Fibroblast of skin of abdomen (primary cell): Measurements from ENCODE around the gene REG4.
"Not testable (repeated sequence)": the region's sequence is repeated elsewhere in the genome, so short reads cannot be mapped to it uniquely, and the experiment has no call there.

Experiments
- DNase-seq: peaks from one replicate; pipeline ENCODE4 v3.0.0-alpha.2; 2013

REG4 gene

DNA sequence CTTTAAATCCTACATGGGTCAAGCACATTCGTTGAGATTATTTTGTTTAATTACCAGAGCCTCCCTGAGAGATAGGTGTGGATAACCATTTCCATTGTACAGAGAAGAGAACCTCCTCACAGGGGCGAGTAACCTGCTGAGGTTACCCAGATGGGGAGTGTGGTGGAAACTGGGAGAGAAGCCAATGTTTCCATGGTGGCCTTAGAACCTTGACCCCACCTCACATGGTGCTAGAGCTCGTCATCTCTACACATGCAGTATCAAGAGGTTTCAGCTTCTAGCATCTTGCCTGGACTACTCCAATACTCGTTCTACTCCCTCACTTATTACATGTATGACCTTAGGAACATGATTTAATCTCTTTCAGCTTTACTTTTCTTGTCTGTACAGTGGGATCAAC is 4.8 kb downstream of the REG4 start:
- no peak for DNase-seq

- no peak for DNase-seq
These were observed 5.5 kb downstream of the REG4 start for GRCh38 chr1:119805746-119806145.

- no peak for DNase-seq
These were observed 6.0 kb downstream of the REG4 start for GRCh38 chr1:119805247-119805646.

- DNase-seq: no peak
These were observed 11.6 kb downstream of the REG4 start for GRCh38 chr1:119799599-119800177.

DNA sequence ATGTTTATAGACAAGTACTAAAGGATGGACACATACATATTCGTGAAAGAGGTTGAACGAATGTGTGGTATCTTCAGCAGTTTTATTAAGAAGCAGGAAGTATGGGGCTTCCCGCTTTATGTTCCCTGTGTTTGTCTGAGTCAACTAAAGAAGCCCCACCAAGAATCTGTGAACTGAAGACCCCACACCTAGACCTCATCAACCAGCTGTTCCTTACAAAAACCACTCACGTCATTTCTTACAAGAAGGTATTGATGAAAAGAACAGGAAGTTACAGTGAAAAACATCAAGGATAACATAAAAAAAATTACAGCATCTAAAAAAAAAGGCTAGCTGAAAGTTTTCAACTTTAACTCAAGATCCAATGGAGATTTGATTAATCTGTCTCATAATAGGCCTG is 12.3 kb downstream of the REG4 start:
- no peak for DNase-seq

- no peak for DNase-seq
These were observed 13.7 kb downstream of the REG4 start for GRCh38 chr1:119797606-119798005.

- no peak for DNase-seq
These were observed 14.1 kb downstream of the REG4 start for GRCh38 chr1:119797162-119797561.

DNA sequence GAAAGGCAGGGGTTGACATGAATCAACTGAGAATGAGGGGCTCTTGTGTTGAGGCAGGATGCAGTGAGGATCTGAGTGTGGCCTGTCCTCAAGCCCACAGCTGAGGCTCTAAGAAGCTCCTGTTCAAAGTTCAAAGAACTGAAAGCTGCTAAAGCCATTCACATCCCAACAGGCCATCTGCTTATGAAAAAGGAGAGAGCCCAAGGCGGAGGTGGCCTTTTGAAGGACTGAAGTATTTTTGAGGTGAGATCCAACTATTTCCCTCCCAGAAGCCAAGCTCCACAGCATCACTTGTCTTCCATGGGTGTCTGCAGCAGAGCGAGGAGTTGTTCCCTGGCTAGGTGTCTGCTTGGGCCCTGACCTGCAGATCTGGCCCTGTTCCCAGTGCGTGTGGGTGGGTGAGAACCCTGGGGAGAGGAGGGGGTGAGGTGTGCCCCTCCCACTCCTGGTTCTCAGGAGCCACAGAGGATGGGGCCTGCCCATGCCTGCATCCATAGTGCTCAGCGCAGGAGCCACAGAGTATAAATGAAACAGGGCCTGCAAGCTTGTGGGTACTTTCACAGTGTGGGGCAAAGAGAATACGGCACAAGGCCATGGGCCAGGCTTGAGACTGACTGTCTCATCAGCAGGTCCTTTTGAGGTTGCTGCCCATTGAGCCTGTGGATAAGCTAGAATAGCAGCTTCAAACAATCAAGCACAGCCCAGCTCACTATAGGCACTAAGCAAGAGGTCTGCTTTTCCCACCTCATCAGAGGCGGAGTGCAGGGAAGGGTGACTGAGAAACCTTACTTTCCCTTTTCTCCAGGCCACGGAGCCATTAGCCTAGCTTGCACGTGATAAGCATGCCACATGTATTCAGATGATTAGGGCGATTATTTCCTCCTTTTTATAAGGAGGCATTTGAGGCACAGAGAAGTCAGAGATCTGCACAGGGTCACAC is 15.7 kb downstream of the REG4 start:
- no peak for DNase-seq

GRCh38 chr1:119794876-119795240 is 16.4 kb downstream of the REG4 start:
- DNase-seq: no peak

DNA sequence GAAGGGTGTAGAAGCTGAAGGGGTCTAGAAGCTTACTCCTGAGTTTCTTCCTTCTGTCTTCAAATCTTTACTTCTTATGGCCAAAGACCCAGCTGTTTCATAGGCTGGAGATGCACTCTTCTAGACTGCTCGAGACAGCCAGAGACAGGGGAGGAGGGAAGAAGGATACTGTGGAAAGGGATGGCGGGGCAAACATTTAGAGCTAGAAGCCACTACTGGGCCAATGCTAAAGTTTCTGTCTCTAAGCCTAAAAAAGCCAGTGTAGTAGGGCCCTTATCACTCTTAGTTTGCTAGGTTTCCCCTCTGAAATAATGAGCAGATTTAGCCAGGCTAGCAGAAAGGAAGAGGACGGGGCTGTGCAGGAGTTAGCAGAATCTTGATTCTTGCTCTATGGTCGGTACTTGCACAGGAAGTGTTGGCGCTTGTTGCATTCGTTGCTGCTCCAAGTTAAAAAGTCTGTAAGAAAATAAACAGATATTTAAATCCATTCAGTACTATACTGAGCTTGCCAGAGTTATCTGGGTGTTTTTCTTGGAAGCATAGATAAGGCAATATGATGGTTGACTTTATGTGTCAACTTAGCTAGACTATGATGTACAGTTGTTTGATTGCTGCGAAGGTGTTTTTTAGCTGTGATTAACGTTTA is 16.9 kb downstream of the REG4 start:
- no peak for DNase-seq

DNA sequence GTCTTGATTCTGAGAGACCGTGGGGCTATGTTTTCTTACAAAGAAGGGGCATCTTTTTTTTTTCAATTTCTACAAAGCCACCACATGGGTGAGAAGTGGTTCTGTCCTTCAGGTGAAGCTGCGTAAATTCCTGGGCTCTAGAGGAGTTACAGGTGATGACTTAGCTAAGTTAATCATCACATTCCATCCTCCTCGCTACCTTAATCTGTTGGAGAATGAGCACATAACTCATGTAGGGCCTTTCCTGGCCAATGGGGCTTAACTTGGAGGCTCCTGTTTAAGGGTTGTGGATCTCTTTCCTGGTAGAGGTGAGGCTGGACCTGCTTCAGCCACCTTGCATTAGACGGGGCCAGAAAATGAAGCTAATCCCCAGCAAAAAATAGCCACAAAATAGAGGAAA is 19.9 kb downstream of the REG4 start:
- DNase-seq: no peak

GRCh38 chr1:119790451-119791198 is 20.6 kb downstream of the REG4 start:
- DNase-seq: no peak

- DNase-seq: peak; percentile 51
These were observed 23.5 kb downstream of the REG4 start for GRCh38 chr1:119787776-119788175.

DNA sequence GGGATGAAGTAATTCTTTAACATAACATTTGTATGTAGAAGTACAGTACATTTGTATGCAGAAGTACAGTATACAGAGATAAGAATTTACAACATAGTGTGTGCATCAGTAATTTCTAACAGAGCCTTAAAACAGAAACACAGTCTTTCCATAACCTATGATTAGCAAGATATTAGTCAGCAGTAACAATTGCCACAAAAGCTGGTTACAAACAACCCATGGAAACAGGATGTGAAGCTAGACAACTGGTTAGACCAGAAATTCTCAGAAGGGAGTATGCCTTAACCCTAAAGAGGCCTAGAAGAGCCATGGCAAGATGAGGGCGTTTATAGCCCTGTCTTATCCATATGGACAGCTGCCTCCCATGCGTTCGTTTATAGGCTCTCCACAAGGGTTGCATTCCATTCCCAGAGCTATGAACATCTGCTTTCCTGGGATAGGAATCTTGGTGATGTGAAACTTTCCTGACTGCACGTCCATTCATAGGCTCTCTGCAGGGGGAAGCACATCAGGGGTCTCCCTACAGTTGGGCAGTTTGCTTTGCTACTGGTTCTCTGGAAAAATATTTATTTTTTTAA is 24.7 kb downstream of the REG4 start:
- not testable (repeated sequence) for DNase-seq

GRCh38 chr1:119786046-119786445 is 25.2 kb downstream of the REG4 start:
- DNase-seq: not testable (repeated sequence)

GRCh38 chr1:119784191-119784781 is 27.0 kb downstream of the REG4 start:
- no peak for DNase-seq

- DNase-seq: peak; percentile 33
These were observed 27.7 kb downstream of the REG4 start for GRCh38 chr1:119783354-119784185.

GRCh38 chr1:119782631-119783325 is 28.5 kb downstream of the REG4 start:
- DNase-seq: no peak

DNA sequence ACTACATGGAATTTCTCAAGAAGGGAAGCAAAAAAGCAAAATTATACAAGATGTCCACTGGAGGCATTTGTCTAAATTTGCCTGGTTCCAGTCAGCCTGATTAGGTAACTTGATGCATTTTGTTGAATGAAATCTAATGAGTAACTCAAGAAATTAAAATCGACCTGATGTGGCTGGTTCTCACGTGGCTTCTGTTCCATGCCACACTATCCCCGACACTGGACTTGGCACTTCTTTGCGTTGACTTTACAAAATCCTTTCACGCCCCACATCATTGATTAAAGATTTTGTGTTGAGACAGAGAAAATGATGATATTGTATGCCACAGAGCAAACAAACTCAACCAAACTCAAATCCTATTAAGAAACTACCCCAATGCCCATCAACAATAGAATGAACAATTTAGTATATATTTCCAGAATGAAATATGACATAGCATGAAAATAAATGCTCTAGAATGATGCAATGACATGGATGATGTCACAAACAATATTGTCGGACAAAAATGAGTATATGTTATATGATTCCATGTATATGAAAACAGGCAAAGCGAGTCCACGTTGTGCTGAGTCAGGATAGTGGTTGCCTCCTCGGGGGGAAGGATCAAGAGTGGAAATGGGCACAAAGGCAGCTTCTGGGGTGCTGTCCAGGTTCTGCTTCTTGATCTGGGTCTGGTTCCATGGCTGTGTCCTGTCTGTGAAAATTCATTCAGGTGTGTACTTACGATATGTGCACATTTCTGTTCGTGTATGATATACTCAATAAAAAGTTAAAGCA is 29.6 kb downstream of the REG4 start:
- DNase-seq: no peak

GRCh38 chr1:119779869-119780356 is 31.3 kb downstream of the REG4 start:
- DNase-seq: no peak
